CD14-positive monocyte (primary cell): ENCODE results near the gene ANO4. TPM values are rescaled to one million over a fixed set of nuclear protein-coding genes. Genes with fewer than 3 reads are reported as not detected.

Experiments used
- DNase-seq, 3 donors: peaks; one replicate each; pipeline ENCODE4 v3.0.0-alpha.2; 2011 to 2022
- H2AFZ ChIP-seq: 2 replicates; pipeline ENCODE4 v1.6.0; 2012; ENCODE audit warnings: mild to moderate bottlenecking, low read depth, low read length, inconsistent platforms; ENCODE audit not compliant: insufficient read depth, poor library complexity, severe bottlenecking
- H3K27ac ChIP-seq, 2 donors: 1 replicate in 1 of 2; 2 replicates in 1 of 2; pipeline ENCODE4 v1.5.1; 2012 to 2013; ENCODE audit warnings: low read length in 2 of 2, control low read depth in 1 of 2, inconsistent platforms in 1 of 2, low read depth in 1 of 2, mild to moderate bottlenecking in 1 of 2
- H3K27me3 ChIP-seq, 2 donors: one replicate each; pipeline versions ENCODE4 v1.6.0 to v1.6.1; 2011 to 2013; ENCODE audit warnings: low read length in 2 of 2; ENCODE audit not compliant: control insufficient read depth in 2 of 2, insufficient read depth in 2 of 2
- H3K36me3 ChIP-seq, 2 donors: replicated peaks in 1 of 2; 1 replicate in 1 of 2; 2 replicates in 1 of 2; pipeline versions ENCODE4 v1.5.1 to v1.6.1; 2012 to 2013; ENCODE audit warnings: low read length in 2 of 2, control low read depth in 1 of 2, inconsistent platforms in 1 of 2, mild to moderate bottlenecking in 1 of 2; ENCODE audit not compliant: insufficient read depth in 2 of 2, control insufficient read depth in 1 of 2
- H3K4me1 ChIP-seq, 2 donors: 1 replicate in 1 of 2; 2 replicates in 1 of 2; pipeline versions ENCODE4 v1.5.1 to v1.6.1; 2012 to 2013; ENCODE audit warnings: low read length in 2 of 2, control low read depth in 1 of 2, inconsistent platforms in 1 of 2, mild to moderate bottlenecking in 1 of 2, moderate library complexity in 1 of 2; ENCODE audit not compliant: insufficient read depth in 2 of 2, control insufficient read depth in 1 of 2
- H3K4me2 ChIP-seq: replicated peaks from 2 replicates; pipeline ENCODE3; 2012; ENCODE audit warnings: low read length, moderate library complexity, mild to moderate bottlenecking; ENCODE audit not compliant: poor library complexity, severe bottlenecking; ENCODE audit errors: extremely low read depth
- H3K4me3 ChIP-seq, 3 experiments: fragments of 200-600 bp in 1 of 3; sonication (generic) in 1 of 3; replicated peaks in 1 of 3; 1 replicate in 2 of 3; 2 replicates in 1 of 3; pipeline ENCODE4 v1.5.1; 2011 to 2013; ENCODE audit warnings: low read length in 3 of 3, mild to moderate bottlenecking in 3 of 3, control low read depth in 2 of 3, low read depth in 2 of 3, inconsistent platforms in 1 of 3, moderate library complexity in 1 of 3
- H3K79me2 ChIP-seq: 2 replicates; pipeline ENCODE4 v1.6.0; 2012; ENCODE audit warnings: mild to moderate bottlenecking, control low read depth, inconsistent platforms, low read length, moderate library complexity; ENCODE audit not compliant: insufficient read depth
- H3K9ac ChIP-seq: 2 replicates; pipeline ENCODE4 v1.6.0; 2017; ENCODE audit warnings: low read length, mild to moderate bottlenecking; ENCODE audit not compliant: insufficient read depth, poor library complexity, severe bottlenecking
- H3K9me3 ChIP-seq, 2 donors: replicated peaks in 1 of 2; 1 replicate in 1 of 2; 2 replicates in 1 of 2; pipeline versions ENCODE4 v1.5.1 to v1.6.1; 2012 to 2013; ENCODE audit warnings: low read length in 2 of 2, control low read depth in 1 of 2; ENCODE audit not compliant: control insufficient read depth in 1 of 2, insufficient read depth in 1 of 2
- H4K20me1 ChIP-seq: 2 replicates; pipeline ENCODE4 v1.6.0; 2012; ENCODE audit warnings: mild to moderate bottlenecking, low read length, control low read depth, moderate library complexity; ENCODE audit not compliant: insufficient read depth
- H3K27ac Mint-ChIP-seq, 7 donors: one replicate each; pipeline ENCODE4 v1.8.0; 2020; ENCODE audit warnings: mild to moderate bottlenecking in 7 of 7, mixed read lengths in 7 of 7, moderate library complexity in 6 of 7, inconsistent platforms in 2 of 7
- H3K27me3 Mint-ChIP-seq, 3 donors: one replicate each; pipeline ENCODE4 v1.8.0; 2021 to 2022; ENCODE audit warnings: low read depth in 3 of 3, mild to moderate bottlenecking in 3 of 3, mixed read lengths in 3 of 3, moderate library complexity in 3 of 3, inconsistent platforms in 1 of 3
- H3K36me3 Mint-ChIP-seq, 2 donors: one replicate each; pipeline ENCODE4 v1.8.0; 2020; ENCODE audit warnings: mixed read lengths in 2 of 2, inconsistent platforms in 1 of 2, mild to moderate bottlenecking in 1 of 2
- H3K4me1 Mint-ChIP-seq: one replicate; pipeline ENCODE4 v1.8.0; 2020; ENCODE audit warnings: mild to moderate bottlenecking, mixed read lengths
- H3K4me3 Mint-ChIP-seq, 2 donors: one replicate each; pipeline ENCODE4 v1.8.0; 2020; ENCODE audit warnings: mild to moderate bottlenecking in 2 of 2, mixed read lengths in 2 of 2, moderate library complexity in 1 of 2
- H3K9me3 Mint-ChIP-seq, 7 donors: one replicate each; pipeline ENCODE4 v1.8.0; 2020 to 2022; ENCODE audit warnings: mixed read lengths in 7 of 7, mild to moderate bottlenecking in 6 of 7, moderate library complexity in 6 of 7, inconsistent platforms in 2 of 7
- WGBS: methylation state at CpG from one replicate; pipeline ENCODE4 v1.1.5; 2013; ENCODE audit warnings: missing lambda C conversion rate; ENCODE audit not compliant: insufficient coverage; 5-methylcytosine and 5-hydroxymethylcytosine counted together
- intact Hi-C, 2 donors: fragments of 100-400 bp; cut with micrococcal nuclease; formaldehyde crosslinking; loops; one replicate each; pipeline versions ENCODE4 v1.15.0 to v1.15.1; 2023
- polyA plus RNA-seq, 3 donors: library from polyadenylated mRNA; depleted of rRNA in 1 of 3; unstranded in 2 of 3; stranded (reverse) in 1 of 3; fragments of 300-500 nt in 2 of 3; fragments of >200 nt in 1 of 3; fragmentation: Illumina TruSeq in 2 of 3; gene quantifications; 1 replicate in 2 of 3; 2 replicates in 1 of 3; pipeline ENCODE4 v1.2.3, GENCODE V29; 2012 to 2021
- TF ChIP-seq, protein P1 (sequence below): fragments of 200-600 bp; IDR thresholded peaks from one replicate; pipeline ENCODE4 v1.8.0; 2022; ENCODE audit warnings: antibody characterized with exemption, mild to moderate bottlenecking

ANO4 gene
- polyA plus RNA-seq, 3 donors: not detected

DNA sequence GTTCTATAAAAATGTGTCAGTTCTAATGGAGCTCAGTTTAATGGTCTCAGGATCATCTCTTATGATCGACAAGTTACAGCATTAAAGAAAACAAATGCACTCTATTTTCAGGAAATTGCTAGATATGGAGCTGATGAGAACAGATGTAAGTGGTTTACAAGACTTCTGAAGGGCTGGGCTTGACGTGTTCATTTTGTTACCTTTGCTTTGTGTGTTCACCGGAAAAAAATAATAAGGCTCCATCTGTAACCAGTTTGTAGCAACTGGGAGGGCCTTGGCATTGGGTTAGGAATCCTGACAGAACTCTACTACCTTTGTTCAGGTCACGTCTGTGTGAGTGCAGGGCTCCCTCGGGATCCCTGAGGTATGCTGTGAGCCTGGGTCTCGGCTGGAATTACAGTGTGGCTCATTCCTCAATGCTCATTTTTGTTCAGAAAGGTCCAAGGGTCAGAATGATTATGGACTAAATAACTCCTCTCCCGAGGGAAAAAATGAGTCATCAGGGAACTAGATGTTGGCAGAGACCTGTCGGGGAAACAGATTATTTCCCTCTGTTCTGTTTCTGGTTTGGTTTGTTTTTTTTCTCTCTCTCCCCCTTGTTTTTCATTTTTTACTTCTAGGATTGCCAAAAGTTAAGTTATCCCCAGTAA lies 257.4 kb downstream of the ANO4 start:
- intact Hi-C loops: no loop called here
- no peak overlapping the region for H3K27ac Mint-ChIP-seq

DNA sequence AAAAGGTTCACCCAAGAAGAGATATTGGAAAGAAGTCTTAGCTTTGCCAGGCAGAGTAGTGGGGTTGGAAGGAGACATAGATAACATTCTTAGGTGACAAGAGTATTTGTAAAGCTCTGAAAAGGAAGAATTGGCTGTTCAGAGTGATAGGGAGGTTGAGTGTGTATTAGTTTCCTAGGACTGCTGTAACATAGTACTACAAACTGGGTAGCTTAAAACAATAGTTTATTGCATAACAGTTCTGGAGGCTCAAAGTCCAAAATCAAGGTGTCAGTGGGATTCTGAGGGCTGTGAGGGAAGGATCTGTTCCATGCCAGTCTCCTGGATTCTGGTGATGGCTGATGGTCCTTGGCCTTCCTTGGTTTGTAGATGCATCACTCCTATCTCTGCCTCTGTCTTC lies 258.6 kb downstream of the ANO4 start:
- no peaks in the 10 kb centered on the region for H3K4me1 ChIP-seq
- no peak overlapping the region for H3K4me3 ChIP-seq
- H3K27ac Mint-ChIP-seq: no peak overlapping the region
- H3K27me3 ChIP-seq: no peaks in the 10 kb centered on the region
- TF ChIP-seq, protein P1, sequence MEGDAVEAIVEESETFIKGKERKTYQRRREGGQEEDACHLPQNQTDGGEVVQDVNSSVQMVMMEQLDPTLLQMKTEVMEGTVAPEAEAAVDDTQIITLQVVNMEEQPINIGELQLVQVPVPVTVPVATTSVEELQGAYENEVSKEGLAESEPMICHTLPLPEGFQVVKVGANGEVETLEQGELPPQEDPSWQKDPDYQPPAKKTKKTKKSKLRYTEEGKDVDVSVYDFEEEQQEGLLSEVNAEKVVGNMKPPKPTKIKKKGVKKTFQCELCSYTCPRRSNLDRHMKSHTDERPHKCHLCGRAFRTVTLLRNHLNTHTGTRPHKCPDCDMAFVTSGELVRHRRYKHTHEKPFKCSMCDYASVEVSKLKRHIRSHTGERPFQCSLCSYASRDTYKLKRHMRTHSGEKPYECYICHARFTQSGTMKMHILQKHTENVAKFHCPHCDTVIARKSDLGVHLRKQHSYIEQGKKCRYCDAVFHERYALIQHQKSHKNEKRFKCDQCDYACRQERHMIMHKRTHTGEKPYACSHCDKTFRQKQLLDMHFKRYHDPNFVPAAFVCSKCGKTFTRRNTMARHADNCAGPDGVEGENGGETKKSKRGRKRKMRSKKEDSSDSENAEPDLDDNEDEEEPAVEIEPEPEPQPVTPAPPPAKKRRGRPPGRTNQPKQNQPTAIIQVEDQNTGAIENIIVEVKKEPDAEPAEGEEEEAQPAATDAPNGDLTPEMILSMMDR: no peak
- no peak for DNase-seq
- no peaks in the 10 kb centered on the region for H4K20me1 ChIP-seq
- no peaks in the 10 kb centered on the region for H3K36me3 ChIP-seq
- H3K27me3 Mint-ChIP-seq: peaks cover 0 to 3% (median 0%) of the 10 kb centered on the region in 3 donors
- H3K4me3 Mint-ChIP-seq: no peak overlapping the region
- H3K4me1 Mint-ChIP-seq: no peaks in the 10 kb centered on the region
- H3K4me2 ChIP-seq: no peak overlapping the region
- H3K9me3 ChIP-seq: no peaks in the 10 kb centered on the region
- no peak overlapping the region for H3K27ac ChIP-seq
- no peaks in the 10 kb centered on the region for H3K36me3 Mint-ChIP-seq
- H2AFZ ChIP-seq: no peak overlapping the region
- H3K9me3 Mint-ChIP-seq: peaks cover 0 to 9% (median 2%) of the 10 kb centered on the region in 7 donors
- no peaks in the 10 kb centered on the region for H3K79me2 ChIP-seq
- intact Hi-C loops: no loop called here
- no peak overlapping the region for H3K9ac ChIP-seq

More for the DNA sequence above, 257.4 kb downstream of the ANO4 start:
- Mint-ChIP-seq H3K4me3 (no peak overlapping the region), H3K4me1 (no peaks in the 10 kb centered on the region), H3K27me3 (peaks cover 0 to 3% (median 0%) of the 10 kb centered on the region in 3 donors), H3K9me3 (peaks cover 0 to 5% (median 2%) of the 10 kb centered on the region in 7 donors), H3K36me3 (no peaks in the 10 kb centered on the region)
- no peak overlapping the region for H2AFZ ChIP-seq
- no peaks in the 10 kb centered on the region for H4K20me1 ChIP-seq
- TF ChIP-seq, protein P1: no peak
- H3K9ac ChIP-seq: no peak overlapping the region
- WGBS: 82% methylated on average over 4 of the region's 8 CpGs
- no peak overlapping the region for H3K4me3 ChIP-seq
- no peaks in the 10 kb centered on the region for H3K79me2 ChIP-seq
- H3K4me2 ChIP-seq: no peak overlapping the region
- H3K9me3 ChIP-seq: no peaks in the 10 kb centered on the region
- DNase-seq: no peak
- no peaks in the 10 kb centered on the region for H3K4me1 ChIP-seq
- H3K36me3 ChIP-seq: no peaks in the 10 kb centered on the region
- no peaks in the 10 kb centered on the region for H3K27me3 ChIP-seq
- no peak overlapping the region for H3K27ac ChIP-seq
